ENCODE data around the gene MAP4K2. TPM values are rescaled to one million over a fixed set of nuclear protein-coding genes. Genes with fewer than 3 reads are reported as not detected.

Gene MAP4K2
- total and polyA plus RNA-seq, 2 experiments from 2014 or later: 9.9 to 42.6 TPM

- no peak for ATAC-seq
- H3K79me2 ChIP-seq (replicated peaks; ENCODE audit: insufficient read depth): no peaks in the 10 kb centered on the region
Observed at GRCh38 chr11:64752175-64752970, 50.6 kb downstream of the MAP4K2 start.

More at GRCh38 chr11:64752175-64752970, 50.6 kb downstream of the MAP4K2 start:
- Histone ChIP-seq H4K20me1 (replicated peaks; ENCODE audit: insufficient read depth) (no peaks in the 10 kb centered on the region), H3K9me2 (ENCODE audit: insufficient read depth) (no peaks in the 10 kb centered on the region), H3K4me3 (no peak overlapping the region), H3K36me3 (ENCODE audit: insufficient read depth) (no peaks in the 10 kb centered on the region), H2AFZ (no peak overlapping the region), H3F3A (replicated peaks; ENCODE audit: low read depth) (no peaks in the 10 kb centered on the region), H3K27me3 (ENCODE audit: insufficient read depth) (no peaks in the 10 kb centered on the region), H3K4me1 (ENCODE audit: insufficient read depth) (no peaks in the 10 kb centered on the region), H3K4me2 (no peak overlapping the region), H3K27ac (ENCODE audit: low read depth) (no peak overlapping the region)
- Mint-ChIP-seq H3K4me3 (no peak overlapping the region; the same call in 2 of the 3 replicates), H3K36me3 (ENCODE audit: low read depth) (0 out of 3 replicates have a peak, but pooled peaks cover 3% of the 10 kb centered on the region), H3K27me3 (ENCODE audit: insufficient read depth, low read depth, poor library complexity) (peaks cover 19% of the 10 kb centered on the region), H3K4me1 (peaks cover 14% of the 10 kb centered on the region), H3K9me3 (no peaks in the 10 kb centered on the region), H3K27ac (no peak overlapping the region)
- TF ChIP-seq EZH2phosphoT487 (IDR thresholded peaks at IDR 0.05; ENCODE audit: unreplicated experiment) (no peak), ZNF114 (CRISPR knock-in tag; IDR thresholded peaks at IDR 0.05) (no peak), STAT1 (IDR thresholded peaks at IDR 0.05; ENCODE audit: unreplicated experiment) (no peak), NANOG (IDR thresholded peaks at IDR 0.05; ENCODE audit: borderline replicate concordance) (no peak), REST (IDR thresholded peaks at IDR 0.05; ENCODE audit: unreplicated experiment) (no peak), ZNF331 (CRISPR knock-in tag; IDR thresholded peaks at IDR 0.05; ENCODE audit: low read depth) (no peak), CTCF (conservative IDR thresholded peaks at IDR 0.05; ENCODE audit: low read depth in 2 of 2) (no peak), ZNF462 (CRISPR knock-in tag; IDR thresholded peaks at IDR 0.05) (no peak), ETS1 (IDR thresholded peaks at IDR 0.05) (no peak), JUNB (IDR thresholded peaks at IDR 0.05; ENCODE audit: unreplicated experiment) (no peak), POLR2AphosphoS5 (IDR thresholded peaks at IDR 0.05; ENCODE audit: low read depth) (no peak), EZH2 (IDR thresholded peaks at IDR 0.05; ENCODE audit: low read depth, unreplicated experiment) (no peak), CREB1 (CRISPR knock-in tag; IDR thresholded peaks at IDR 0.05; ENCODE audit: low read depth) (no peak)
- no peak for DNase-seq (ENCODE audit: low spot score)
